CD14-positive monocyte (primary cell): Measurements from ENCODE around the gene FOXL2NB. TPM values are rescaled to one million over a fixed set of nuclear protein-coding genes. Genes with fewer than 3 reads are reported as not detected.

Source experiments
- DNase-seq, 3 donors: peaks; one replicate each; pipeline ENCODE4 v3.0.0-alpha.2; 2011 to 2022
- H2AFZ ChIP-seq: 2 replicates; pipeline ENCODE4 v1.6.0; 2012; ENCODE audit warnings: mild to moderate bottlenecking, low read depth, low read length, inconsistent platforms; ENCODE audit not compliant: insufficient read depth, poor library complexity, severe bottlenecking
- H3K27ac ChIP-seq, 2 donors: 1 replicate in 1 of 2; 2 replicates in 1 of 2; pipeline ENCODE4 v1.5.1; 2012 to 2013; ENCODE audit warnings: low read length in 2 of 2, control low read depth in 1 of 2, inconsistent platforms in 1 of 2, low read depth in 1 of 2, mild to moderate bottlenecking in 1 of 2
- H3K27me3 ChIP-seq, 2 donors: one replicate each; pipeline versions ENCODE4 v1.6.0 to v1.6.1; 2011 to 2013; ENCODE audit warnings: low read length in 2 of 2; ENCODE audit not compliant: control insufficient read depth in 2 of 2, insufficient read depth in 2 of 2
- H3K36me3 ChIP-seq, 2 donors: replicated peaks in 1 of 2; 1 replicate in 1 of 2; 2 replicates in 1 of 2; pipeline versions ENCODE4 v1.5.1 to v1.6.1; 2012 to 2013; ENCODE audit warnings: low read length in 2 of 2, control low read depth in 1 of 2, inconsistent platforms in 1 of 2, mild to moderate bottlenecking in 1 of 2; ENCODE audit not compliant: insufficient read depth in 2 of 2, control insufficient read depth in 1 of 2
- H3K4me1 ChIP-seq, 2 donors: 1 replicate in 1 of 2; 2 replicates in 1 of 2; pipeline versions ENCODE4 v1.5.1 to v1.6.1; 2012 to 2013; ENCODE audit warnings: low read length in 2 of 2, control low read depth in 1 of 2, inconsistent platforms in 1 of 2, mild to moderate bottlenecking in 1 of 2, moderate library complexity in 1 of 2; ENCODE audit not compliant: insufficient read depth in 2 of 2, control insufficient read depth in 1 of 2
- H3K4me2 ChIP-seq: replicated peaks from 2 replicates; pipeline ENCODE3; 2012; ENCODE audit warnings: low read length, moderate library complexity, mild to moderate bottlenecking; ENCODE audit not compliant: poor library complexity, severe bottlenecking; ENCODE audit errors: extremely low read depth
- H3K4me3 ChIP-seq, 3 experiments: fragments of 200-600 bp in 1 of 3; sonication (generic) in 1 of 3; replicated peaks in 1 of 3; 1 replicate in 2 of 3; 2 replicates in 1 of 3; pipeline ENCODE4 v1.5.1; 2011 to 2013; ENCODE audit warnings: low read length in 3 of 3, mild to moderate bottlenecking in 3 of 3, control low read depth in 2 of 3, low read depth in 2 of 3, inconsistent platforms in 1 of 3, moderate library complexity in 1 of 3
- H3K79me2 ChIP-seq: 2 replicates; pipeline ENCODE4 v1.6.0; 2012; ENCODE audit warnings: mild to moderate bottlenecking, control low read depth, inconsistent platforms, low read length, moderate library complexity; ENCODE audit not compliant: insufficient read depth
- H3K9ac ChIP-seq: 2 replicates; pipeline ENCODE4 v1.6.0; 2017; ENCODE audit warnings: low read length, mild to moderate bottlenecking; ENCODE audit not compliant: insufficient read depth, poor library complexity, severe bottlenecking
- H3K9me3 ChIP-seq, 2 donors: replicated peaks in 1 of 2; 1 replicate in 1 of 2; 2 replicates in 1 of 2; pipeline versions ENCODE4 v1.5.1 to v1.6.1; 2012 to 2013; ENCODE audit warnings: low read length in 2 of 2, control low read depth in 1 of 2; ENCODE audit not compliant: control insufficient read depth in 1 of 2, insufficient read depth in 1 of 2
- H4K20me1 ChIP-seq: 2 replicates; pipeline ENCODE4 v1.6.0; 2012; ENCODE audit warnings: mild to moderate bottlenecking, low read length, control low read depth, moderate library complexity; ENCODE audit not compliant: insufficient read depth
- H3K27ac Mint-ChIP-seq, 7 donors: one replicate each; pipeline ENCODE4 v1.8.0; 2020; ENCODE audit warnings: mild to moderate bottlenecking in 7 of 7, mixed read lengths in 7 of 7, moderate library complexity in 6 of 7, inconsistent platforms in 2 of 7
- H3K27me3 Mint-ChIP-seq, 3 donors: one replicate each; pipeline ENCODE4 v1.8.0; 2021 to 2022; ENCODE audit warnings: low read depth in 3 of 3, mild to moderate bottlenecking in 3 of 3, mixed read lengths in 3 of 3, moderate library complexity in 3 of 3, inconsistent platforms in 1 of 3
- H3K36me3 Mint-ChIP-seq, 2 donors: one replicate each; pipeline ENCODE4 v1.8.0; 2020; ENCODE audit warnings: mixed read lengths in 2 of 2, inconsistent platforms in 1 of 2, mild to moderate bottlenecking in 1 of 2
- H3K4me1 Mint-ChIP-seq: one replicate; pipeline ENCODE4 v1.8.0; 2020; ENCODE audit warnings: mild to moderate bottlenecking, mixed read lengths
- H3K4me3 Mint-ChIP-seq, 2 donors: one replicate each; pipeline ENCODE4 v1.8.0; 2020; ENCODE audit warnings: mild to moderate bottlenecking in 2 of 2, mixed read lengths in 2 of 2, moderate library complexity in 1 of 2
- H3K9me3 Mint-ChIP-seq, 7 donors: one replicate each; pipeline ENCODE4 v1.8.0; 2020 to 2022; ENCODE audit warnings: mixed read lengths in 7 of 7, mild to moderate bottlenecking in 6 of 7, moderate library complexity in 6 of 7, inconsistent platforms in 2 of 7
- WGBS: methylation state at CpG from one replicate; pipeline ENCODE4 v1.1.5; 2013; ENCODE audit warnings: missing lambda C conversion rate; ENCODE audit not compliant: insufficient coverage; 5-methylcytosine and 5-hydroxymethylcytosine counted together
- intact Hi-C, 2 donors: fragments of 100-400 bp; cut with micrococcal nuclease; formaldehyde crosslinking; loops; one replicate each; pipeline versions ENCODE4 v1.15.0 to v1.15.1; 2023
- polyA plus RNA-seq, 3 donors: library from polyadenylated mRNA; depleted of rRNA in 1 of 3; unstranded in 2 of 3; stranded (reverse) in 1 of 3; fragments of 300-500 nt in 2 of 3; fragments of >200 nt in 1 of 3; fragmentation: Illumina TruSeq in 2 of 3; gene quantifications; 1 replicate in 2 of 3; 2 replicates in 1 of 3; pipeline ENCODE4 v1.2.3, GENCODE V29; 2012 to 2021
- TF ChIP-seq, protein P1 (sequence below): fragments of 200-600 bp; IDR thresholded peaks from one replicate; pipeline ENCODE4 v1.8.0; 2022; ENCODE audit warnings: antibody characterized with exemption, mild to moderate bottlenecking

FOXL2NB gene
- polyA plus RNA-seq, 3 donors = not detected

DNA sequence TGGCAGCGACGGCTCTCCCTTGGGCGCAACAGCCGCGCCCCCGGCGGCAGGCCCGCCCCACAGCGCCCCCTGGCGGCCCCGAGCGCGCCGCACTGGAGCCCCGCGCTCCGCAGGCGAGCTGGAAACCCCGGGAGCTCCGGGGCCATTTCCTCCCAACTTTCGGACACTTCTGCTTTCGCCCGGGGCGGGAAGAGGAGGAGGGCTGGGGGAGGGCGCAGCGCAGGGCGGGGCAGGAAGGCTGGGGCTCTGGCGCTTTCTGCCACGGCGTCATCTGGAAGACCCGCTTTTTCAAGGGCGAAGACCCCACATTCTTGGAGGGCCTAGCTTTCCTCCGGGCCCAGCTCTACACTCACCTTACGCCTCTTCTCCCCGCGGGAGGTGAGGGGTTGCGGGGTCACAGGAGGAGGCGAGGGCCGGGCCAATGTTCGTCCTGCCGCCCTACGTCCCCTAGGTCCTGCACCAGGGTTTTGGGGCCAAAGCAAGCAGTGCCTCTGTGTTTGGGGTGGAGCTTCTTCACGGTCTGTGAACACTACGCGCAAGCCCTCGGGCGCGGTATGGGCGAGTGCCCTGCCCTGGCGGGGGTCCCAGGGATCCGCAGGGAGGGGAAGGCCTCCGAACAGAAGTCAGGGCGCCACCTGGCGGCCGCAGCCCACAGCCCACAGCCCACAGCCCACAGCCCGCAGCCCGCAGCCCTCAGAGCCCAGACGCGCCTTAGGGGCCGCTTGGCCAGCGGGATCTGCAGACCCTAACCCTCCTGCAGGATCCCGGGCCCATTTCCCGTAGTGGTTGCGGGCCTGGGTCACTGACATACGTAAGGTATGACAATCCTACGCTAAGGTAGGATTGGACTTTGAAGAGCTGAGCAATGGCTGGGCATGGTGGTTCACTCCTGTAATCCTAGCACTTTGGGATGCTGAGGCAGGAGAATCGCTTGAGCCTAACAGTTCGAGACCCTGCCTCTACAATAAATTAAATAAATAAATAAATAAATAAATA is 31.2 kb upstream of the FOXL2NB start:
- DNase-seq = peak; percentile 87 to 93 (median 89)
- TF ChIP-seq, protein P1, sequence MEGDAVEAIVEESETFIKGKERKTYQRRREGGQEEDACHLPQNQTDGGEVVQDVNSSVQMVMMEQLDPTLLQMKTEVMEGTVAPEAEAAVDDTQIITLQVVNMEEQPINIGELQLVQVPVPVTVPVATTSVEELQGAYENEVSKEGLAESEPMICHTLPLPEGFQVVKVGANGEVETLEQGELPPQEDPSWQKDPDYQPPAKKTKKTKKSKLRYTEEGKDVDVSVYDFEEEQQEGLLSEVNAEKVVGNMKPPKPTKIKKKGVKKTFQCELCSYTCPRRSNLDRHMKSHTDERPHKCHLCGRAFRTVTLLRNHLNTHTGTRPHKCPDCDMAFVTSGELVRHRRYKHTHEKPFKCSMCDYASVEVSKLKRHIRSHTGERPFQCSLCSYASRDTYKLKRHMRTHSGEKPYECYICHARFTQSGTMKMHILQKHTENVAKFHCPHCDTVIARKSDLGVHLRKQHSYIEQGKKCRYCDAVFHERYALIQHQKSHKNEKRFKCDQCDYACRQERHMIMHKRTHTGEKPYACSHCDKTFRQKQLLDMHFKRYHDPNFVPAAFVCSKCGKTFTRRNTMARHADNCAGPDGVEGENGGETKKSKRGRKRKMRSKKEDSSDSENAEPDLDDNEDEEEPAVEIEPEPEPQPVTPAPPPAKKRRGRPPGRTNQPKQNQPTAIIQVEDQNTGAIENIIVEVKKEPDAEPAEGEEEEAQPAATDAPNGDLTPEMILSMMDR = peak; percentile 89
- no peaks in the 10 kb centered on the region for H3K36me3 Mint-ChIP-seq
- Histone ChIP-seq H3K9ac (peak overlapping the region; percentile 91), H2AFZ (peak overlapping the region; percentile 97), H3K4me2 (peak overlapping the region; percentile 88), H3K79me2 (no peaks in the 10 kb centered on the region), H3K4me3 (peak overlapping the region; percentile 62 to 100 (median 79)), H3K36me3 (no peaks in the 10 kb centered on the region), H3K27me3 (no peaks in the 10 kb centered on the region), H3K9me3 (no peaks in the 10 kb centered on the region), H4K20me1 (no peaks in the 10 kb centered on the region), H3K27ac (peak overlapping the region; percentile 76 to 92), H3K4me1 (peaks cover 13 to 17% of the 10 kb centered on the region in 2 donors)
- peak overlapping the region; percentile 87 to 97 (median 94) for H3K27ac Mint-ChIP-seq
- peaks cover 3 to 6% (median 5%) of the 10 kb centered on the region in 3 donors for H3K27me3 Mint-ChIP-seq
- peak overlapping the region; percentile 85 to 94 for H3K4me3 Mint-ChIP-seq
- peaks cover 9% of the 10 kb centered on the region for H3K4me1 Mint-ChIP-seq
- no peaks in the 10 kb centered on the region for H3K9me3 Mint-ChIP-seq
- intact Hi-C loops = loop anchor here (2.0 to 5.0 kb wide), 7 partner anchors 27 to 324 kb away; partner anchors contain the start of genes PIK3CB (in 2 of the 2) and CEP70 (in 1 of the 2)
- under 1% methylated on average over 40 of the region's 68 CpGs for WGBS

DNA sequence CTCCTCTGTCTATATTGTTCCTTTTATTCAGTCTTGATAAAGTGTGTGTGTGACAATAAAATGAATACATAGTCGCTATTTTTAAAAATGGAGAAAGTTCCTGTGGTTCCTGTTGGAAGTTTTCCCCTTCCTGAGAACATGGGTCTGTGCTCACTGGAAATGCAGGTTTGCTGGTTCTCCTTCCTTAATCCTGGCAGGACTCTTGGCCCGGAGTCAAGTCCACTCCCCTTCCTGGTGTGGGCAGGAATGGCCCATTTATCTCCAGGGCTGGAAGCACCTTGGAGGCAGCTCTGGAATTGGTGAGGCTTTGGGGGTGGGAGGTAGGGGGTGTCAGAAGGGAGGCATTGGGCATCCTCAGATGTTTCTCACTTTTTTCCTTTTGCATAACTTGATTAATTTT is 30.2 kb upstream of the FOXL2NB start:
- peaks cover 9% of the 10 kb centered on the region for H3K4me1 Mint-ChIP-seq
- H3K9me3 Mint-ChIP-seq = no peaks in the 10 kb centered on the region
- H3K36me3 Mint-ChIP-seq = no peaks in the 10 kb centered on the region
- Histone ChIP-seq H3K27ac (no peak overlapping the region), H3K9ac (no peak overlapping the region), H3K36me3 (no peaks in the 10 kb centered on the region), H3K79me2 (no peaks in the 10 kb centered on the region), H3K4me1 (peaks cover 13 to 17% of the 10 kb centered on the region in 2 donors), H3K4me2 (no peak overlapping the region), H4K20me1 (no peaks in the 10 kb centered on the region), H2AFZ (peak overlapping the region; percentile 97), H3K4me3 (no peak overlapping the region), H3K9me3 (no peaks in the 10 kb centered on the region), H3K27me3 (no peaks in the 10 kb centered on the region)
- TF ChIP-seq, protein P1 = no peak
- peak overlapping the region in 1 of 2 donors; percentile 33 for H3K4me3 Mint-ChIP-seq
- peaks cover 3 to 5% (median 3%) of the 10 kb centered on the region in 3 donors for H3K27me3 Mint-ChIP-seq
- WGBS = no CpG with 5 or more reads among the region's 2 CpGs
- H3K27ac Mint-ChIP-seq = peak overlapping the region in 1 of 7 donors; percentile 50
- intact Hi-C loops = loop anchor here (2.0 to 5.0 kb wide), 5 partner anchors 55 to 325 kb away; partner anchors contain the start of genes CEP70 (in 1 of the 2) and PIK3CB (in 1 of the 2)
- no peak for DNase-seq
